Neutrophil (primary cell): ENCODE results near the gene ZNF189.

Source experiments
- H3K27ac ChIP-seq: fragments of 200-600 bp; sonication (generic); 2 replicates; pipeline ENCODE4 v1.5.1; 2016; ENCODE audit warnings: mild to moderate bottlenecking, moderate library complexity
- H3K27me3 ChIP-seq: fragments of 200-600 bp; sonication (generic); 2 replicates; pipeline ENCODE4 v1.6.0; 2016; ENCODE audit warnings: mild to moderate bottlenecking
- H3K36me3 ChIP-seq: fragments of 200-600 bp; sonication (generic); 2 replicates; pipeline ENCODE4 v1.5.1; 2017
- H3K4me1 ChIP-seq, 2 experiments: fragments of 200-600 bp in 1 of 2; sonication (generic) in 1 of 2; 1 replicate in 1 of 2; 2 replicates in 1 of 2; pipeline versions ENCODE4 v1.5.1 to v1.6.1; 2013 to 2016; ENCODE audit warnings: low read depth in 1 of 2, low read length in 1 of 2, mild to moderate bottlenecking in 1 of 2, moderate library complexity in 1 of 2; ENCODE audit not compliant: control insufficient read depth in 1 of 2, insufficient read depth in 1 of 2
- H3K4me3 ChIP-seq, 2 experiments: fragments of 200-600 bp in 1 of 2; sonication (generic) in 1 of 2; 1 replicate in 1 of 2; 2 replicates in 1 of 2; pipeline ENCODE4 v1.5.1; 2013 to 2016; ENCODE audit warnings: low read depth in 1 of 2, low read length in 1 of 2, mild to moderate bottlenecking in 1 of 2, moderate library complexity in 1 of 2
- H3K9me3 ChIP-seq: fragments of 200-600 bp; sonication (generic); 2 replicates; pipeline ENCODE4 v1.5.1; 2016
- TF ChIP-seq, protein P1 (sequence below): fragments of 200-600 bp; sonication (generic); IDR thresholded peaks from 2 replicates; pipeline ENCODE4 v1.5.1; 2016; ENCODE audit warnings: antibody characterized with exemption

The ZNF189 gene

DNA sequence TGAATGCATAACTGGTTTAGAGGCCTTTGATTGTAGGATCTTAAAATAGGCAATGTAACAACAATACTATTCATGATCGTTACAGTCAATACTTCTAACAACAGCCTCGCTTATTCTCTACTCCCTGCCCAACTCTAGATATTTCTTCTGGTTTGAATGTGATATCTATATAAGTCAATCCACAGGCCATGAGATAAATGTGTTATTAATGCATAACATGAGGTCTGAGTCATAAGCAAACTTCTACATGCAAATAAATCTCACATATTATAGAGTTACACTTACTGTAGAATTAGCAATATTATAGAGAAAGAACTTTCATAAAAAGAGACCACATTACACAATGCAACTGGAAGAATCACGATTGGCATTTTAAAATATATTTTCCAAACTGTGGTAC, 39.9 kb downstream of the ZNF189 start:
- TF ChIP-seq, protein P1, sequence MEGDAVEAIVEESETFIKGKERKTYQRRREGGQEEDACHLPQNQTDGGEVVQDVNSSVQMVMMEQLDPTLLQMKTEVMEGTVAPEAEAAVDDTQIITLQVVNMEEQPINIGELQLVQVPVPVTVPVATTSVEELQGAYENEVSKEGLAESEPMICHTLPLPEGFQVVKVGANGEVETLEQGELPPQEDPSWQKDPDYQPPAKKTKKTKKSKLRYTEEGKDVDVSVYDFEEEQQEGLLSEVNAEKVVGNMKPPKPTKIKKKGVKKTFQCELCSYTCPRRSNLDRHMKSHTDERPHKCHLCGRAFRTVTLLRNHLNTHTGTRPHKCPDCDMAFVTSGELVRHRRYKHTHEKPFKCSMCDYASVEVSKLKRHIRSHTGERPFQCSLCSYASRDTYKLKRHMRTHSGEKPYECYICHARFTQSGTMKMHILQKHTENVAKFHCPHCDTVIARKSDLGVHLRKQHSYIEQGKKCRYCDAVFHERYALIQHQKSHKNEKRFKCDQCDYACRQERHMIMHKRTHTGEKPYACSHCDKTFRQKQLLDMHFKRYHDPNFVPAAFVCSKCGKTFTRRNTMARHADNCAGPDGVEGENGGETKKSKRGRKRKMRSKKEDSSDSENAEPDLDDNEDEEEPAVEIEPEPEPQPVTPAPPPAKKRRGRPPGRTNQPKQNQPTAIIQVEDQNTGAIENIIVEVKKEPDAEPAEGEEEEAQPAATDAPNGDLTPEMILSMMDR, result no peak
- no peak overlapping the region for H3K27ac ChIP-seq
- no peaks in the 10 kb centered on the region for H3K9me3 ChIP-seq
- no peaks in the 10 kb centered on the region for H3K36me3 ChIP-seq
- no peaks in the 10 kb centered on the region for H3K27me3 ChIP-seq
- H3K4me3 ChIP-seq, result no peak overlapping the region
- peaks cover 17 to 28% of the 10 kb centered on the region in 2 experiments for H3K4me1 ChIP-seq

DNA sequence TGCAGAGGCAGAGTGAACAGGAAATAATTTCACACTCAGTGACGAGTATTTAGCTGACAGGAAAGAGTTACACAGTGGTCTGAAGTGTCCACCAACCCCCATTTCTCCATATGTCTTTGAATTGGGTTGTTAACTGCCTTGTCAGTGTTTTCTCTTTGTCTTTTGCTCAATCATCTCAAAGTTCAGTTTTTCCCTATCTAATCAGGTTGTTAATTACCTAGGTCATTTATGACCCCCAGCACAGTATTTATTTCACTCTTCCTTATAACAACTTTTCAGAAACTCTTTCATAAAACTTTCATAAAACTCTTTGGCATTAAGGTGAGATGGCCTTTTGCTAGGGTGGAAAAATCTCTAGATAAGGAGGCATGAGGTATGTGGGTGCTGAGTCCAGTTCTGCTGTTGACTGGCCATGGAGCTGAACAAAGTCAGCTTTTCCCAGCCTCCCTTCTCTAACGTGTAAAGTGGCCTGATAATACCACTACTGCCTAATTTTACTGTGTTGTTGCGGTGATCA, 42.1 kb downstream of the ZNF189 start:
- Histone ChIP-seq H3K4me3 (no peak overlapping the region), H3K27me3 (no peaks in the 10 kb centered on the region), H3K4me1 (peaks cover 17 to 38% of the 10 kb centered on the region in 2 experiments), H3K36me3 (no peaks in the 10 kb centered on the region), H3K9me3 (no peaks in the 10 kb centered on the region), H3K27ac (peak overlapping the region; percentile 46)
- TF ChIP-seq, protein P1, result no peak

DNA sequence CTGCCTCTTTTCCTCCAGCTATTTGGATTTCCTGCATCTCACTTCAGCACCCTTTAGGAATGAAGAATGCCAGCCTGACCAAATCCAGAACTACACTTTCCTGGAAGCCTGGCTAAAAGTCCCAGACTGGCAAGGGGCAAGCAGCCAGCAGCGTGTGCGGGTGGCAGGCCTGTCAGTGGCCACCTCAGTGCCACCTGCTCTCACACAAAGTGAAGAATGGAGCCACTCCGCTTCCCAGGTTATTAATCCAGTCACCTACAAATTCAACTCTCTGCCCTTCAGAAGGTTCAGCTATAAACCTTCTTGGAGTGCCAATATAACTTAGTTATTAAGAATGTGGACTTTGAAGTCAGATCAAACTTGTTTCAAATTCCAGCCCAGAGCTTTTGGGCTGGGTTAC, 43.7 kb downstream of the ZNF189 start:
- no peak overlapping the region for H3K4me3 ChIP-seq
- H3K4me1 ChIP-seq, result peaks cover 17 to 38% of the 10 kb centered on the region in 2 experiments
- TF ChIP-seq, protein P1, result no peak
- peak overlapping the region; percentile 47 for H3K27ac ChIP-seq
- H3K36me3 ChIP-seq, result no peaks in the 10 kb centered on the region
- no peaks in the 10 kb centered on the region for H3K9me3 ChIP-seq
- H3K27me3 ChIP-seq, result no peaks in the 10 kb centered on the region

DNA sequence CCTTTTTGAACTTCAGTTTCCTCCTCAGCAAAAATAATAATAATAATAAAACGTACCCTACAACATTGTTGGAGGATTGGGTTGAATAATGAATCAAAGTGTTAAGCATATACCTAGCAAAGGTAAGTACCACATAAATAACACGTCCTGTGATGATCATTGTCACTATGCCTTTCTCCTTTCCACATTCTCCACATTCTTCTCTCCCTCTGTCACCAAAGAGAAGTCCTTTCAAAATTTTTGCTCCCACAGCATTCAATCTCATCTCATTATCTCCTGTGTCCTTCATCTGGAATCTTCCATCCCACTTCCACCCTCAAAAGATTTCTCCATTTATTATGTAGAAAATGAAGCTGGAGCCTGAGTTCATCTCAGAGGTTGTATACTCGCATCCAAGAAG, 44.1 kb downstream of the ZNF189 start:
- H3K4me1 ChIP-seq, result peaks cover 17 to 38% of the 10 kb centered on the region in 2 experiments
- H3K27me3 ChIP-seq, result no peaks in the 10 kb centered on the region
- H3K4me3 ChIP-seq, result no peak overlapping the region
- H3K36me3 ChIP-seq, result no peaks in the 10 kb centered on the region
- TF ChIP-seq, protein P1, result no peak
- H3K27ac ChIP-seq, result no peak overlapping the region
- no peaks in the 10 kb centered on the region for H3K9me3 ChIP-seq

DNA sequence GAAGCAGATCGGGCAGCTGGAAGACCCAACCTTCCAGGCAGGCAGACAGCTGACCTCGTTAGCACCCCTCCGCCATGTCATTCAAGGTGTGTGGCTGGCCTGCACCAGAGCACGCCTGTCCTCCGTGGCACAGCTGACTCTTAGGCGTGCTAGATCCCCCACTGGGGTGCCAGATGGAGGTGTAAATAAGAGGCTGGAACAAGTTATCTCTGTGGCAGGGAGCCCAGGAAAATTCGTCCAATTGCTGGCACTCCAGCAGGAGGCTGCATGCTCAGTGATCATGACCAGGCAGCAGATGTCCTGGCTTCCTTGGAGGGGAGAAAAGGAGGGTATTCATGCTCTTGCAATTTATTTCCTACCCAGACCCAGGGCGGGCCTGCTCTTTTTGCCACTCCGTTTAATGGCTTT, 44.7 kb downstream of the ZNF189 start:
- H3K36me3 ChIP-seq, result no peaks in the 10 kb centered on the region
- H3K4me3 ChIP-seq, result no peak overlapping the region
- H3K27me3 ChIP-seq, result peaks cover 5% of the 10 kb centered on the region
- H3K4me1 ChIP-seq, result peaks cover 17 to 38% of the 10 kb centered on the region in 2 experiments
- H3K27ac ChIP-seq, result no peak overlapping the region
- H3K9me3 ChIP-seq, result no peaks in the 10 kb centered on the region
- TF ChIP-seq, protein P1, result no peak
